ENCODE data around the gene SAMD4B. TPM values are rescaled to one million over a fixed set of nuclear protein-coding genes. Genes with fewer than 3 reads are reported as not detected.

The SAMD4B gene
- total and polyA plus RNA-seq, 2 of the 8 experiments (the other 6 are each of a cell fraction or from before 2014, with no cell fraction given): 137 to 158 TPM

- Histone ChIP-seq H2BK120ac (replicated peaks; ENCODE audit: low read depth, low read length) (no peak overlapping the region), H4K8ac (ENCODE audit: extremely low read depth, insufficient read depth, low read length) (no peak overlapping the region), H4K5ac (ENCODE audit: insufficient read length, low read depth, low read length) (no peak overlapping the region), H3K27ac (ENCODE audit: low read depth, low read length) (no peak overlapping the region), H3K4me2 (ENCODE audit: insufficient read depth in 1 of 2, low read depth in 2 of 2, low read length in 2 of 2) (no peak overlapping the region), H2BK5ac (ENCODE audit: low read depth, low read length) (no peak overlapping the region), H3K4me3 (ENCODE audit: extremely low read depth in 1 of 4, insufficient read depth in 2 of 4, low read depth in 3 of 4, low read length in 4 of 4) (no peak overlapping the region), H4K91ac (replicated peaks; ENCODE audit: insufficient read length, low read length) (no peak overlapping the region), H2BK20ac (ENCODE audit: low read length) (no peak overlapping the region), H3K56ac (replicated peaks; ENCODE audit: insufficient read length, low read depth, low read length) (no peak overlapping the region), H2BK12ac (ENCODE audit: low read depth, low read length) (no peak overlapping the region), H3K4me1 (replicated peaks in 1 of 4; ENCODE audit: control insufficient read depth in 3 of 4, insufficient read depth in 4 of 4, low read length in 3 of 4) (no peaks in the 10 kb centered on the region), H2AFZ (ENCODE audit: low read length) (no peak overlapping the region), H3K23ac (ENCODE audit: insufficient read length) (no peak overlapping the region), H3K23me2 (ENCODE audit: low read depth, low read length) (no peaks in the 10 kb centered on the region; the same call in 1 of the 2 replicates), H3K27me3 (replicated peaks in 1 of 4; ENCODE audit: control insufficient read depth in 3 of 4, extremely low read depth in 1 of 4, insufficient read depth in 3 of 4, low read length in 3 of 4) (no peaks in the 10 kb centered on the region), H3K36me3 (ENCODE audit: control insufficient read depth in 2 of 4, insufficient read depth in 4 of 4, low read length in 3 of 4) (peaks cover 43 to 80% (median 65%) of the 10 kb centered on the region in 4 experiments), H3K9ac (replicated peaks in 1 of 4; ENCODE audit: extremely low read depth in 1 of 4, low read depth in 3 of 4, low read length in 3 of 4) (no peak overlapping the region), H2BK15ac (ENCODE audit: low read length) (no peak overlapping the region), H3K79me2 (ENCODE audit: control insufficient read depth in 1 of 2, insufficient read depth in 2 of 2, low read length in 2 of 2) (no peaks in the 10 kb centered on the region), H2AK5ac (ENCODE audit: low read depth, low read length) (no peak overlapping the region), H3K4ac (replicated peaks; ENCODE audit: insufficient read length, low read depth, low read length) (no peak overlapping the region), H3K14ac (ENCODE audit: insufficient read length) (no peak overlapping the region), H3K18ac (ENCODE audit: extremely low read depth, low read length) (no peak overlapping the region), H4K20me1 (replicated peaks in 1 of 2; ENCODE audit: control insufficient read depth in 1 of 2, insufficient read depth in 2 of 2, low read length in 2 of 2) (peaks cover 9 to 14% of the 10 kb centered on the region in 2 experiments), H3K79me1 (ENCODE audit: low read depth, low read length) (no peaks in the 10 kb centered on the region; the same call in 1 of the 2 replicates), H3K9me3 (ENCODE audit: insufficient read depth in 2 of 2, low read depth in 1 of 2, low read length in 1 of 2) (no peaks in the 10 kb centered on the region)
- POLR2A ChIA-PET (ENCODE audit: partially characterized antibody): interaction anchor here (0.8 kb wide), 1 partner anchor 32 kb away, joined by 4 read pairs; no protein-coding TSS in a partner anchor
- FAIRE-seq (no peak), DNase-seq (ENCODE audit: low read depth in 1 of 2, low spot score in 2 of 2) (no peak)
- WGBS, 2 experiments (ENCODE audit: extremely low coverage in 1 of 2, insufficient coverage in 1 of 2, insufficient read length in 1 of 2, insufficient replicate concordance in 2 of 2, low coverage in 1 of 2, low lambda C conversion rate in 2 of 2, missing lambda C conversion rate in 1 of 2): 89% methylated on average over 17 of the region's 18 CpGs; no CpG with 5 or more reads in 1 of the 2 experiments
- CTCF ChIA-PET (ENCODE audit: partially characterized antibody): no interaction called here
- TF ChIP-seq MAFK (IDR thresholded peaks at IDR 0.05; ENCODE audit: low read depth, low read length): no peak
- TF ChIP-seq FOSL1 (IDR thresholded peaks at IDR 0.05; ENCODE audit: insufficient read depth, low read depth, low read length): no peak
Measured at GRCh38 chr19:39377373-39378362, 35.4 kb downstream of the SAMD4B start.

Data from H1 (cell line).